SK-N-SH treated with all-trans-retinoic acid at 6 μM for 48 hours (cell line): Measurements from ENCODE around the gene RAB7A.

Experiments used
- ZFP30 ChIP-seq: fragments of 450-650 bp; formaldehyde crosslinking; IDR thresholded peaks from 2 replicates; pipeline ENCODE4 v1.5.0; 2022; ENCODE audit warnings: mild to moderate bottlenecking, moderate library complexity
- ZNF70 ChIP-seq: fragments of 450-650 bp; formaldehyde crosslinking; IDR thresholded peaks from 2 replicates; pipeline ENCODE4 v1.5.0; 2020; ENCODE audit warnings: mild to moderate bottlenecking, moderate library complexity
- TF ChIP-seq, protein P1 (sequence below): fragments of 250-450 bp; sonication (Bioruptor Pico); IDR thresholded peaks from 2 replicates; pipeline ENCODE4 v1.8.0; 2021; ENCODE audit warnings: low read depth, mild to moderate bottlenecking, moderate library complexity, borderline replicate concordance

DNA sequence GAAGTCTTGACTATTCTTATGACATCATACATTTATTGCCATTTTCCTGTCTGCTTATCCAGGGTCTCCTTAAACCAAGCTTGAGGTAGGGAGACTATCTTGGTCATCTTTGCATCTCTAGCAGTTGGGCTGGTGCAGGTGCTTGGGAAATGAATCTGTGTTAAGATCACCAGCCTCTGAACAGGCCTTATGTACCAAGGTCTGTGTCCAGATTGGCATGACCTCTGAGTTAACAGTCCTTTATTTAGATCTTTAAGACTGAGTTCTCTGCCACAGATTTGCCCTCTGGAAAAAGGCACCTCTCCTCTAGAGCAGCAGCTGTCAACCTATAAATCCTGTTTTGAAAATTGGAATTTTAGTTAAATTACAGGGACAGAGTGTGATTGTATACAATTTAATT is 35.4 kb downstream of the RAB7A start:
- TF ChIP-seq ZNF70 = no peak
- TF ChIP-seq ZFP30 (CRISPR knock-in tag) = no peak
- TF ChIP-seq, protein P1, sequence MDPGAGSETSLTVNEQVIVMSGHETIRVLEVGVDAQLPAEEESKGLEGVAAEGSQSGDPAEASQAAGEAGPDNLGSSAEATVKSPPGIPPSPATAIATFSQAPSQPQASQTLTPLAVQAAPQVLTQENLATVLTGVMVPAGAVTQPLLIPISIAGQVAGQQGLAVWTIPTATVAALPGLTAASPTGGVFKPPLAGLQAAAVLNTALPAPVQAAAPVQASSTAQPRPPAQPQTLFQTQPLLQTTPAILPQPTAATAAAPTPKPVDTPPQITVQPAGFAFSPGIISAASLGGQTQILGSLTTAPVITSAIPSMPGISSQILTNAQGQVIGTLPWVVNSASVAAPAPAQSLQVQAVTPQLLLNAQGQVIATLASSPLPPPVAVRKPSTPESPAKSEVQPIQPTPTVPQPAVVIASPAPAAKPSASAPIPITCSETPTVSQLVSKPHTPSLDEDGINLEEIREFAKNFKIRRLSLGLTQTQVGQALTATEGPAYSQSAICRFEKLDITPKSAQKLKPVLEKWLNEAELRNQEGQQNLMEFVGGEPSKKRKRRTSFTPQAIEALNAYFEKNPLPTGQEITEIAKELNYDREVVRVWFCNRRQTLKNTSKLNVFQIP (CRISPR knock-in tag) = no peak
